ENCODE data around the gene ECT2.
"Not testable (repeated sequence)": the region's sequence is repeated elsewhere in the genome, so short reads cannot be mapped to it uniquely, and the experiment has no call there.

The ECT2 gene

GRCh38 chr3:172750368-172751174, at the start of gene ECT2:
Gene ECT2 (plus strand): TSS chr3:172750726. CDS start chr3:172754531, 3,805 bp downstream.
- DNase-seq, result peak; percentile 96

GRCh38 chr3:172700936-172701455, 49.5 kb upstream of the ECT2 start:
- no peak for DNase-seq

- DNase-seq, result no peak
These were observed 48.8 kb upstream of the ECT2 start for GRCh38 chr3:172701751-172702150.

- DNase-seq, result no peak
These were observed 48.3 kb upstream of the ECT2 start for GRCh38 chr3:172702256-172702655.

GRCh38 chr3:172702731-172703130, 47.8 kb upstream of the ECT2 start:
- DNase-seq, result not testable (repeated sequence)

GRCh38 chr3:172704001-172704400, 46.5 kb upstream of the ECT2 start:
- no peak for DNase-seq

GRCh38 chr3:172705170-172705569, 45.4 kb upstream of the ECT2 start:
- no peak for DNase-seq

- no peak for DNase-seq
These were observed 43.5 kb upstream of the ECT2 start for GRCh38 chr3:172707030-172707429.

GRCh38 chr3:172707967-172708366, 42.6 kb upstream of the ECT2 start:
- DNase-seq, result no peak

GRCh38 chr3:172708921-172709773, 41.4 kb upstream of the ECT2 start:
- no peak for DNase-seq

GRCh38 chr3:172709774-172710663, 40.5 kb upstream of the ECT2 start:
- peak; percentile 9 for DNase-seq

GRCh38 chr3:172710664-172711453, 39.7 kb upstream of the ECT2 start, which contains the start of gene NCEH1:
Gene NCEH1 (minus strand): TSS chr3:172711067. CDS start chr3:172710984, 83 bp downstream.
- DNase-seq, result peak; percentile 77

GRCh38 chr3:172711454-172711795, 39.1 kb upstream of the ECT2 start:
- DNase-seq, result no peak

- DNase-seq, result no peak
These were observed 37.2 kb upstream of the ECT2 start for GRCh38 chr3:172713316-172713715.

GRCh38 chr3:172716476-172716875, 34.0 kb upstream of the ECT2 start:
- no peak for DNase-seq

GRCh38 chr3:172717493-172718088, 32.9 kb upstream of the ECT2 start:
- no peak for DNase-seq

GRCh38 chr3:172722536-172723040, 27.9 kb upstream of the ECT2 start:
- DNase-seq, result not testable (repeated sequence)

GRCh38 chr3:172726380-172726779, 24.1 kb upstream of the ECT2 start:
- no peak for DNase-seq

GRCh38 chr3:172735014-172735413, 15.5 kb upstream of the ECT2 start:
- no peak for DNase-seq

- DNase-seq, result no peak
These were observed 11.1 kb upstream of the ECT2 start for GRCh38 chr3:172739462-172739861.

- DNase-seq, result no peak
These were observed 4.1 kb upstream of the ECT2 start for GRCh38 chr3:172746475-172746874.
